Measurements from ENCODE around the gene SLC27A5. TPM values are rescaled to one million over a fixed set of nuclear protein-coding genes. Genes with fewer than 3 reads are reported as not detected.
"Not testable (repeated sequence)": the region's sequence is repeated elsewhere in the genome, so short reads cannot be mapped to it uniquely, and the experiment has no call there.

SLC27A5 gene
- total RNA-seq, 1 donor from 2014 or later = 7.2 TPM

DNA sequence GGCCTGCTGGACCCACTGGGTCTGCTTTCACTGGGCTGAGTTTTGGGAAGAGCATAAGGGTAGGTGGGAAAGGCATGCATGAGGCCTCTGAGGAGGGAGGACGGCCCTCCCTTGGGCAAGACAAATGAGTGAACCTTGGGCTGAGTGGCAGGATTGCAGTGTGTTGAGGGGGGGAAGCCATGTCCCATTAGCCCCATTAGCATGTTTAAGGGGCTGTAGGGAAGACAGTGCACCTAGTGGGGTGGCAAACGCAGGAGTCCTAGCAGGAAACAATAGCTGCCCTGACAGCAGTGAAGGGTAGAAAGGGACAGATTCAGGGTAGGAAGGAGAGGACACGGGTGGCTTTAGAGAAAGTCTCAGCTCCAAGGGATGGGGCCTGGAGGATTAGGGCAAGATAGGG, 10.9 kb upstream of the SLC27A5 start:
- DNase-seq (ENCODE audit: low spot score) = no peak

DNA sequence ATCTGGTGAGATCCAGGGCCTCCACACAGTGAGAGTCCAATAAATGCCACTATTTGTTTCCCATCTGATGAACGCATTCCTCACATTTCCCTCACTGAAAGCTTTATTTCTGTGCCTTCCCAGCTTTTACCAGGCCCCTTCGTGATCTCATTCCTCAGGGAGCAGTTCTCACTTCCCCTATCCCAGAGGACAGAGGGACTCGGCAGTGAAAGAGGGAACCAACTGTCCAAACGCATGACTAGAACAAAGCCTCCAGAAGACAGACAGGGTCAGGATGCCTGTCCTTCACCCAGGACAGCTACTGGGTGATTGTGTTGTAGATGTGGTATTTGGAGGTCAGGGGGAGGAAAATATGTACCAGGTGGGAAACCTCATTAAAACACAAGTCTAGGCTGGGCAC, 9.9 kb upstream of the SLC27A5 start:
- DNase-seq (ENCODE audit: low spot score) = no peak

DNA sequence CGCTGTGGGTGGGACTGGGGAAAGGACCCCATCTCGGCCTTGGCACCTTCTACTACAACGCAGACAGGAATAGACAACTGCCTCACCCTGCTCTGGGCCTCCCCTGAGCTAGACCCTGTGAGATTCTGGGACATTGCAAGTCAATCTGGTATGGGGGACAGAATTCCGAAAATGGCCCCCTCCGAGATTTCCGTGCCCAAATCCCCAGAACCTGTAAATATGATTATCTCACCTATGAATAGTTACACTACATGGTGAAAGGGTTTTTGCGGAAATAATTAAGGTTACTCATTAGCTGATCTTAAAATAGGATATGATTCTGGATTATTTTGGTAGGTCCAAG, 8.4 kb upstream of the SLC27A5 start:
- DNase-seq (ENCODE audit: low spot score) = no peak

DNA sequence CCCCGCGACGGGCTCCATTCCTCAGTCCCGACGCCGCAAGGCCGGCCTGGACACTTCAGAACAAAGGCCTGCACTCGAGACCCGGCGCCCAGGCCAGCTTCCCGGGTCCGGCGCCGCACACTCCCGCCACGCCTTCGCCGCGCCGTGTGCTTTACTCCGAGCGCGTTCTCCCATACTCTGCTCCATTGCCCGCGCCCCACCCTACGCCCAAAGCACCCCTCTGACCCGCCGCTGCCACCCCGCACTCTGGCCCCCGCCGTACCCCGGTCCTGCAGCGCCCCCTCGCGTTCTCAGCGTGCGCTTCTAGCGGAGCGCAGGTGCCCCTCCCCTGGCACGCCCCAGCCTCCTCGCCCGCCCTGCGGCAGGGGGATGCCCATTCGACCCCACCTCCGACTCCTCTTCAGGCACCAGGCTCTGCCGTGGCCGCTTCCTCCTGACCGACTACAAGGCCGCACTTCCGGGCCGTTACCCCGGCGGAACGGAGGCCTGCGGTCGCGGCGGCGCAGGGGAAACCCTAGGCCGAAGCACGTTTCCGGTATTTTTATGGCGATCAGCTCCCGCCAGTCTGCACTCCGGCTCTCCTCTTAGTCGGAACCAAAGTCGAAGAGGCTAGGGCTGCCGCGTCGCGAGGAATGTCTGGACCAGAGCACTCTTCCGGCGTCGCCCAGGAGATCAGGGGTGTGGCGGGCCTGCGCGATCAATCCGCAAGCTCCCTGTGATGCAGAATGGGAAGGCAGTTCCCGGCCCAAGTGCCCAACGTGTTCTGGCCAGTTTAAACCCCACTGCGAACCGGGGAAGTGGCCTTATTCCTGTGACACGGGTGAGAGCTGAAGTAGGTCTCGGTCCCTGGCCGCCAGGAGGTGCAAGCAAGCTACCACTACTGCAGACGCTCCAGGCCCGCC, 7.8 kb upstream of the SLC27A5 start, which contains the start of gene ZBTB45:
ZBTB45 (minus strand) TSS at position 456 of the 902 bp plus-strand sequence. CDS start 2,137 bp downstream, outside the sequence.
- DNase-seq (ENCODE audit: low spot score) = peak; percentile 99

DNA sequence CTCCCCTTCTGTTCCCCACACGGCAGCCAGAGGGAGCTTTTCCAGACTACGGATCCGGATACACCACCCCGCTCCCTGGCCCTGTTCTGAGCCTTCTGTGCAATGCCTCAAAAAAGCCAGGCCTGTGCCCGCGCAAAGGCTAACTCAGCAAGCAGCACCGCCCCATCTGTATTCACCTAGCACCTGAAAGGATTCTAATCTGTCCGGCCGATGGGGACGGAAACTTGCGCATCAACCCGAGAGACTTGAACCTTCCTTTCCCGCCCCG, 7.2 kb upstream of the SLC27A5 start:
- DNase-seq (ENCODE audit: low spot score) = peak; percentile 79

DNA sequence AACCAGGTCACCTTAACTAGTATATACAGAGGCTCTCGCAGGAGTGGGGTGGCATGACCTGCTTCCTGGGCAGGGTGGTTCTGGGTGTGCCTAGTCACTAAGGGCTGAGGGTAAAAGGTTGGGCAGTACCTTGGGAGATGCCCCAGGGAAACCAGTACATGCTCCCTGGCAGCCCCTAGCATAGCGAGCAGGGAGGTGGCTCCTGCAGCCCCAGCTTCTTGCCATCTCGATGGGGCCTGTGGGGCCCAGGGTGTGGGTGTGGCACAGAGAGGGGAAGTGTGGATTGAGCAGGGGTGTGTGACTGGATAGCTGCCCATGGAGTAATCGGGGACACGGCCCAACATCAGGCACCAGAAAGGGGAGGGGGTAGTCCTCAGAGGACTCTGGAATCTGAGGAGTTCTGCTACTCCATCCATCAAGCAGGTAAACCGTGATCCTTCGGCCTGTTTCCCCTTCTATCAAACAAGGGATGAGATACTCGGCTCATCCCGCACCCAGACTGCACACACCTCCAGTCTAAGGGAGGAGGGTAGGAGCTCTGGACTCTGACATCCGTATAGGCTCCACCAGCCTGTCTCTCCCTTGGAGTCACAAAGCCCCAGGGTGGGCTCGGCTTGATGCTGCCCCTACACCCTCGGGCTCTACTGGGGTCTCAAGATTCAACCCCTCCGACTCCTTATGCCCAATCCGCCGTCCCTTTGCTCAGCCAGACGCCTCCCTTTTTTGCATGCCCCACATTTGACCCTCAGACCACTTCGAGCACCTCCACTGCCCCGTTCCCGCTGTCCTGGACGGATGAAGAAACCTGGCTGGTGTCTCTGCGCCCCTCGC, 6.7 kb upstream of the SLC27A5 start:
- peak; percentile 24 for DNase-seq (ENCODE audit: low spot score)

DNA sequence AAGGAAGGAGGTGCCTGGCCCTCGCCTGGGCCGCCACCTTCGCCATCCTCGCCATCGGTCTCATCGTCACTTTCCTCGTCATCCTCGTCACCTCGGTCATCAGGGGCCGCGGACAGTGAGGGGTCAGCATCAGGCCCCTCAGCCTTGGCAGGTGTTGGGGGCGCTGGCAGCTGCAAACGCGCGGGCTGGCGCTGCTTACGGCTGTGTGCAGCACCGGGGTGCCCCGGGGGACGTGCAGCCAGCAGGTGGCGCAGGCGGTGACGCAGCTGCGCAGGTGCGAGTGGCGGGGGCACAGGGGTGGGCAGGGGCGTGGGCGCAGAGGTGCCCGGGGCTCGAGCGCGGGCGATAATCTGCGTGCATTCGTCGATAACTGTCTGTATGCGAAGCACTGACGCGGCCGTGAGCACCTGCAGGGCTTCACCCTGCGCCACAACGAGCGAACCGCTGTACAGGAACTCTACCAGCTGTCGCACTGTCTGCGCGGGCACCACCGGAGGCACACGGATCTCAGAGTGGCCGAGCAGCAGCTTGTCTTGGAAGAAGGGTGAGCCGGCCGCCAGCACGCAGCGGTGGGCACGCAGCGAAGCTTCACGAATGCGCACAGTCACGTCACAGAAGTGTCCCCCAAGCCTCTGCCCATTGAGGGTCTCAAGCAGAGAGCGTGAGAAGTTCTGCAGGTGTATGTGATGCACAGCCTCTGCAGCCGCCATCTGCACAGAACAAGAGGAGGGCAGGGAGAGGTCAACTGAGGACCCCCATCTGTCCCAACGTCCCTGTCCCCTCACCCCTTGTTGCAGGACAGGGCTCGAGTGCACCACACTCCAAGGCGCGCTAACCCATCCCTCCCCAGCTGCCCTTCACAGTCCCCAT, 5.4 kb upstream of the SLC27A5 start:
- DNase-seq (ENCODE audit: low spot score) = no peak

DNA sequence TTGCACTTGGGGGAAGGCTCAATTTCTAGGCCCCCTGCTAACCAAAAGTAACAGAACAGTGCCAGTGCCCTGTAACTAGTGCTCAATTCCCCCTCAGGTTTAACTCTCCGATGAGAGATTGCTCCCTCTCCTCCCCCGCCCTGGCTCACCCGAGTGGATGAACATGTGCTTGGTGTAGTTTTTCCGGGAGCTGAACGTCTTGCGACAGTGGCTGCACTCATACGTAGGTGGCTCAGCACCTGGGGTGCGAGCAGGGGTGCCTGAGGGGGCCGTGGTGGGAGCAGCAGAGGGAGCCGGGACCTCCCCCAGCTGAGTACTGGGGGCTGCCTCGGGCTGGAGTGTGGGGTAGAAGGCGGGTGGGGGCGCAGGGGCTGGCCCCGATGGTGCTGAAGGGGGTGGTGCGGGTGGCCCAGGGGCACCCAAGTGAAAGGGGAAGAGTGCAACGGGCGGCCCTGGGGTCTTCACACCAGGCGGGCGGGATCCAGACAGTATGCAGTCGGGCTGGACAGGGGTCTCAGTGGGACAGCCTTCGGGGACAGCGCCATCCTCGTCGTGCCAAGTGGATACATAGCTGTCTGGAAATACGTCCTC, 4.5 kb upstream of the SLC27A5 start:
- DNase-seq (ENCODE audit: low spot score) = no peak

DNA sequence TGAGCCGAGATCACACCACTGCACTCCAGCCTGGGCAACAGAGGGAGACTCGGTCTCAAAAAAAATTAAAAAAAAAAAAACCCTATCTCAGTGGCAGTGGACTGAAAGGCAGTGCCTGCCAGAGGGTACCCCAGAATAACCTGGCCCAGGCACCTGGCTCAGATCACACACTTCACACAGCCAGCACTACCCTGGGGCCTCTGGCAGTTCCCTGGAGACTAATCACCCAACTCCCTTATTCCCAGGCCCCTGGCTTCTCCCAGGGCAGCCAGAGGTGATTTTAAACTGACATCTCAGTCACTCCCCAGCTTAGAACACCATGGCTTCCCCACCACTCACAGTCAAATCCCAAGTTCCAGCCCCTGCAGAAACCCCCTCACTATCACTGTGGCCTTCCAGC, 3.5 kb upstream of the SLC27A5 start:
- no peak for DNase-seq (ENCODE audit: low spot score)

DNA sequence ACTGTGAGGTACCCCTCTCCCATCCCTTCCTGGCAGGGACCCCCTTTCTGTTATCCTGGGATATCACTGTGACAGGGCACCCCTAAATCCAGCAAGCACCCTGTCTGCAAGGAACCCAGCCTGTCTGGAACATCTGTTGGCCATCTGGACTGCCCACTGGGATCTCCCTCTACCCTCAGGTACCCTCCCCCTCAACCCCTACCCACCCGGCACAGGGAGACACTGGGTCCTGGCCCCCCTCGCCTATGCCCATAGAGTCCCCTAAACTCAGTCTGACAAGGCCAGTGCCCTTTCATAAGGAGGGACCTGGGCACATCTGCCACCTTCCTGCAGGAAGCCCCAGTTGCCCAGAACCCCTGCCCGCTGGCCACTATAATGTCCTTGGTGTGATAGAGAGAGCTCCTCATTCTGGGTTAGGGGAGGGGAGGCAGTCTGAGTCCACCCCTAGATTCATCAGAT, 2.8 kb upstream of the SLC27A5 start:
- DNase-seq (ENCODE audit: low spot score) = no peak

DNA sequence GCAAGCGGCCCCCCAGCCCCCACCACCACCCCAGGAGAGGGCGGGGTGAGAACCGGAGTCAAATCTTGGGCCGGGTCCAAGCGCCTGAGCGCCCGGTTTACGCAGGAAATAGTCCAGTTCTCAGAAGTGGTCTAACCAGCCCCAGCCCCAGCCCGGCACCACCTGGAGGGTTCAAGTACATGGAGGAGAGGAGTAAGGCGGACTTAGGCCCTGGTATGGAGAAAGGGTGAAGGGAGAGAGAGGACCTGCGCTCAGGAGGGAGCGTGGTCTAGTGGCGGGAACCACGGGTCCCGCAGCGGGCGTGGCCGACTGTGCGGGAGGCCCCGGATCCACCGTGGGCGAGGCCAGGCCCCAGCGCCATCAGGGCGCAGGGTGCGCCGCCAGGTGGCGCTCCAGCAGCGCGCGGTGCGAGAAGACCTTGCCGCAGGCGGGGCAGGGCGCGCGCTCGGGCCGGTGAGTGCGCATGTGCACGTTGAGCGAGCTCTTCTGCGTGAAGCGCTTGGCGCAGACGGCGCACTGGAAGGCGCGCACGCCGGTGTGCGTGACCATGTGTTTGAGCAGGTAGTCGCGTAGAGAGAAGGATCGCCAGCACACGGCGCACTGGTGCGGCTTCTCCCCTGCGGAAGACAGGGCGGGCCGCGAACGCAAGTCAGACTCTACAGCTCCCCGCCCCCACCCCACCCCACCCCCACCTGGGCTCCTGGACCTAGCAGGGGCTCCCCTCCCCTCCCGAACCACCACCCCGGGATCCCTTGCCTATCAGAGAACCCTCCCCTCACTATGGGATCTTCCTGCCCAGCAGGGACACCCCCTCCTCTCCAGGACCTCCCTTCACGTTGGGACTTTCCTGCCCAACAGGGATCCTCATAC, 2.1 kb upstream of the SLC27A5 start:
- DNase-seq (ENCODE audit: low spot score) = peak; percentile 89

DNA sequence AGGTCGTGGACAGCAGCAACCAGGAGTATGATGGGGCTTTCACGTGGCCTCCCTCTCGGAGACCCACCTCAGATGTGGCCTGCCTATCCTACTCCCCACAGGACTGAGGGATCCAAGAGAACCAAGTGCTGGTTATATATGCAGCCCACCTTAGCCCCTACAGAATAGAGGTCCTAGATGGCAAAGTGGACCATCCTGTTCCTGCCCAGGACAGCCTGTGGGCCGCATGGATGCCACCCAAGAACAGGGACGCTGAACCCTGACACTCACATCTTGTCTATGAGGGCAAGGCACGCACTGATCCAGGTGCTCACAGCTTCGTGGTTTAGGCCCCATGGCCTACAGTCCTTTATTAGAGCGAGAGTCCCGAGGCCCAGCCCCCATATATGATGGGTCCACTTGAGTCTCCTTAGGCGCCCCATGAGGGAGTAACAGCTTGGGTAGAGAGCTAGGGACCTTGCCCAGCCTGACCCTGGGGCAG, 1.5 kb upstream of the SLC27A5 start:
- DNase-seq (ENCODE audit: low spot score) = no peak

DNA sequence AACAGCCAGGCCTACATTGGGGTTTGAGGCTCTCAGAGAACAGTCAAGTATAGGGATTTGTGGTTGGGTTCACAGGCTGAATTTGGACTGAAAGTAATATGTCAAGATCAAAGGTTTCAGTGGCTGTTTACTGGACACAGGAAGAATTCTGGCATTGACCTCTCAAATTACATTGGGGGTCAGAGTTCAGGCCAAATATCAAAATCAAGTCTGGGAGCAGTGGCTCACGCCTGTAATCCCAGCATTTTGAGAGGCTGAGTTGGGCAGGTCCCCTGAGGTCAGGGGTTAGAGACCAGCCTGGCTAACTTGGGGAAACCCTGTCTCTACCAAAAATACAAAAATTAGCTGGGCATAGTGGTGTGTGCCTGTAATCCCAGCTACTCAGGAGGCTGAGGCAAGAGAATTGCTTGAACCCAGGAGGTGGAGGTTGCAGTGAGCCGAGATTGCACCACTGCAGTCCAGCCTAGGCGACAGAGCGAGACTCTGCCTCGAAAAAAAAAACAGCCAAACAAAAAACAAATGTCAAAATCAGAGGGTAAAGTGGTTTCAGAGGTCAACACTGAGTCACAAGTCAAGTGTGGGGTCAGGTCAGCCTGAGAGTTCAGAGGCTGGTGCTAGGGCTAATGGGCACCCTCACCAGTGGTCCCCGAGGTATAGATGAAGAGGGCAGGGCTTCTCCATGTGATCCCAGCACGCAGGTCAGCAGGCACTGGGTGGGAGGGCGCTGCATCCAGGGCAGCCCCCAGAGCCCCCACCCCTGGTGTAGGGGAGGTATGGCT, 1.5 kb downstream of the SLC27A5 start:
- no peak for DNase-seq (ENCODE audit: low spot score)

DNA sequence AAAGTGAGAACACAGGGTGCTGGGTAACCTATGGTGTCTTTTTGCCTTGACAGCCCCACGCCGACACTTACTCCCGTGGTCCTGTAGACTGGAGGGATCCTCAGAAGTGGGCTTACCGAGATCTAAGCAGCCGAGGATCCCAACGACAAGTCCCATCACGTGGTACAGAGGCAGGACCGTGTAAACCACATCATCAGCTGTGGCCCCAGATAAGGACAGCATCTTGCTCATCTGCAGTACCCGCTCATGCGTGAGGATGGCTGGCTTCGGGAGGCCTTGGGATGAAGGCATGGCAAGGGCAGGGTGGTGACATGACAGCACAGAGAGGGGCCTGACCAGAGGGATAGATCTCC, 2.1 kb downstream of the SLC27A5 start:
- no peak for DNase-seq (ENCODE audit: low spot score)

DNA sequence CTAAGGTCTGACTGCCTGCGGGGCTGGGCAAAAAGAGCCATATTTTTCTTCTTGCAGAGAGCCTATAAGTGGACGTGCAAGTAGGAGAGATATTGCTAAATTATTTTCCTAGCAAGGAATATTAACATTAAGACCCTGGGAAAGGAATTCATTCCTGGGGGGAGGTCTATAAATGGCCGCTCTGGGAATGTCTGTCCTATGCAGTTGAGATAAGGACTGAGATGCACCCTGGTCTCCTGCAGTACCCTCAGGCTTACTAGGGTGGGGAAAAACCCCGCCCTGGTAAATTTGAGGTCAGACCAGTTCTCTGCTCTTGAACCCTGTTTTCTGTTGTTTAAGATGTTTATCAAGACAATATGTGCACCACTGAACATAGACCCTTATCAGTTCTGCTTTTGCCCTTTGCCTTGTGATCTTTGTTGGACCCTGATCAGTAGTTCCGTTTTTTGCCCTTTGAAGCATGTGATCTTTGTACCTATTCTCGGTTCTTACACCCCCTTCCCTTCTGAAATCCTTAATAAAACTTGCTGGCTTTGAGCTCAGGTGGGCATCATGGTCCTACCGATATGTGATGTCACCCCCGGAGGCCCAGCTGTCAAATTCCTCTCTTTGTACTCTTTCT, 4.1 kb downstream of the SLC27A5 start:
- DNase-seq (ENCODE audit: low spot score) = not testable (repeated sequence)

DNA sequence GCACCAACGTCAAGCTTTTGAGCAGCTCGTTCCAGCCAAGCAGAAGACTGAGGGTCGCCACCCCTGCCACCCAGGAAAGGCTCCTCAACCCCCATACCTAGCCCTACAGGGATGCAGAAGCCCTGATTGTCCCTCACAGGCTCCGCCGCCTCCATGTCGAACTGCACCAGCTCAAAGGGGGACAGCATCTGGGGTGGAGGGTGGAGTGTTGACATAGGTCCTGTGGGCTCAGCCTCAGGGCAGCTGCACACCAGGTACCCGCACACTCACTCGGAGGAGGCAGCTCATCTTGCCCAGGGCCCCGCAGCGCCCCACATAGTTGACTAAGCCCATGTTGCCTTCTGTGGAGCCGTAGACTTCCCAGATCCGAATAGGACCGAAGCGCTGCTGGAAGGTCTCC, 11.6 kb downstream of the SLC27A5 start:
- DNase-seq (ENCODE audit: low spot score) = no peak

DNA sequence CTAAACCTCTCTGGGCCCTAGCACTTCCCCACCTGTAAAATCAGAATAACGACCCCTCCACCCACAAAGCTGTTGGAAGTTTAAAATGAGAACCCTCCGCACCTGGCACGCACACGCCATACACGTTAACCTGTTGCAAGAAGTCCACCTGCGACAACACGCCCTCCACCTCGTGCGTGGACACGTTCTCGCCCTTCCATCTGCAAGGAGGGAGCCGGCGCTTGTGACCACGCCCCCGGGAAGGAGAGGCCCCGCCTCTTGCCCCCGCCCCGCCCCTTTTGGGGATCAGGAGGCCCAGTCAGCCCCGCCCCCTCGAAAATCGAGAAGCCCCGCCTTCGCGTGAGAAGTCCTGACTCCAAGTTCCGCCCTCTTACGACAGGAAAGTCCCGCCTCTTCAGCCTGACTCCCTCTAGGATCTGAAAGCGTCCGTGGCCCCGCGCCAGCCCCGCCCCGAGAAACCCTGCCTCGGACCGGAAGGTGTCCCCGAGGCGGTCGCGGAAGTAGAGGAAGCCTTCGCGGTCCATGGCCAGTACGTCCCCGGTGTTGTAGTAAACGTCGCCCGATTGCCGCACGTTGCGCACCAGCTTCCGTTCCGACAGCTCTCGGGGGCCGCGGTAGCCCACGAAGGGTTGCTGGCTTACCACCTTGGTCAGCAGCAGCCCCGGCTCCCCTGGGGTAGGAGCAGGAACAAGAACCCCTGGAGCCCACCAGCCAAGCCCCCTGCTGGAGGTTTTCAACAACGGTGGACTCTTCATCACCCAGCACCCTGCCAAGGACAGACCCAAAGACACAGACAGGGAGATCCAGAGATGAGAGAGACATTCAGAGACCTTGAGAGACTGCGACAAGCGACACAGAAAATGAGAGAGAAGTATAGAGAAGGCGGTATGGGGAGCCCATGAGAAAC, 12.5 kb downstream of the SLC27A5 start:
- DNase-seq (ENCODE audit: low spot score) = peak; percentile 98
